Muscle of back (tissue), 11 donors: ENCODE measurements around the gene ZDHHC6. TPM values are rescaled to one million over a fixed set of nuclear protein-coding genes. Genes with fewer than 3 reads are reported as not detected.
"Not testable (repeated sequence)": the region's sequence is repeated elsewhere in the genome, so short reads cannot be mapped to it uniquely, and the experiment has no call there.

ENCODE experiments used
- DNase-seq, 3 donors: peaks; one replicate each; pipeline versions ENCODE4 v3.0.0 to v3.0.0-alpha.2; 2013
- polyA plus RNA-seq, 10 donors: library from polyadenylated mRNA; unstranded; fragments of 120-200 nt; gene quantifications; one replicate each; pipeline ENCODE4 v1.2.1, GENCODE V29; 2013; ENCODE audit not compliant: insufficient read length in 10 of 10

The ZDHHC6 gene
- polyA plus RNA-seq, 10 donors, result 25.7 to 43.4 (median 32.0) TPM

- peak in 1 of 3 donors; percentile 3 for DNase-seq
These were observed 459 bp downstream of the ZDHHC6 start for GRCh38 chr10:112446055-112446854.

- DNase-seq, result no peak
These were observed 4.7 kb downstream of the ZDHHC6 start for GRCh38 chr10:112442063-112442462.

GRCh38 chr10:112441520-112441919 lies 5.2 kb downstream of the ZDHHC6 start:
- no peak for DNase-seq

GRCh38 chr10:112438356-112438755 lies 8.4 kb downstream of the ZDHHC6 start:
- no peak for DNase-seq

- DNase-seq, result peak in 2 of 3 donors; percentile 8 to 41
These were observed 11.6 kb downstream of the ZDHHC6 start for GRCh38 chr10:112434988-112435619.

- no peak for DNase-seq
These were observed 13.6 kb downstream of the ZDHHC6 start for GRCh38 chr10:112433136-112433535.

- DNase-seq, result no peak
These were observed 17.0 kb downstream of the ZDHHC6 start for GRCh38 chr10:112429654-112430230.

GRCh38 chr10:112429147-112429546 lies 17.6 kb downstream of the ZDHHC6 start:
- no peak for DNase-seq

GRCh38 chr10:112426111-112426510 lies 20.6 kb downstream of the ZDHHC6 start:
- no peak for DNase-seq

- DNase-seq, result no peak
These were observed 22.1 kb downstream of the ZDHHC6 start for GRCh38 chr10:112424651-112425050.

- DNase-seq, result no peak
These were observed 25.0 kb downstream of the ZDHHC6 start for GRCh38 chr10:112421731-112422130.

GRCh38 chr10:112412696-112413095 lies 34.0 kb downstream of the ZDHHC6 start:
- no peak for DNase-seq

GRCh38 chr10:112409755-112410154 lies 37.0 kb downstream of the ZDHHC6 start:
- no peak for DNase-seq

- DNase-seq, result no peak
These were observed 37.4 kb downstream of the ZDHHC6 start for GRCh38 chr10:112409299-112409698.

GRCh38 chr10:112407696-112408095 lies 39.0 kb downstream of the ZDHHC6 start:
- no peak for DNase-seq

- DNase-seq, result not testable (repeated sequence)
These were observed 39.9 kb downstream of the ZDHHC6 start for GRCh38 chr10:112406806-112407205.

GRCh38 chr10:112404617-112405016 lies 42.1 kb downstream of the ZDHHC6 start:
- no peak for DNase-seq

- no peak for DNase-seq
These were observed 43.8 kb downstream of the ZDHHC6 start for GRCh38 chr10:112402917-112403316.

GRCh38 chr10:112397592-112397991 lies 49.1 kb downstream of the ZDHHC6 start:
- DNase-seq, result no peak

GRCh38 chr10:112395809-112396530 lies 50.7 kb downstream of the ZDHHC6 start:
- no peak for DNase-seq

- no peak for DNase-seq
These were observed 52.2 kb downstream of the ZDHHC6 start for GRCh38 chr10:112394475-112394875.

GRCh38 chr10:112393827-112394226 lies 52.9 kb downstream of the ZDHHC6 start:
- DNase-seq, result no peak
